PC-3 (cell line): Measurements from ENCODE around the gene DDX19B. TPM values are rescaled to one million over a fixed set of nuclear protein-coding genes. Genes with fewer than 3 reads are reported as not detected.

Experiments used
- ATAC-seq: fragments of 200-7000 bp; cut with Tn5 transposase; 2 replicates; pipeline ENCODE4 v1.9.1; 2020; ENCODE audit warnings: mild to moderate bottlenecking, moderate library complexity
- BruUV-seq: library from RNA; stranded (reverse); fragments of 400-500 nt; replicated peaks from 2 replicates; lab custom pipeline; 2021; lab: Mats Ljungman, UMichigan
- CTCF ChIA-PET: fragments of 300-600 bp; sonication (Branson Sonifier 250); formaldehyde crosslinking; loops from one replicate; lab custom pipeline; 2022; ENCODE audit warnings: antibody characterized with exemption; lab: Charles Lee
- POLR2A ChIA-PET: fragments of 300-600 bp; sonication (Branson Sonifier 250); formaldehyde crosslinking; loops from one replicate; lab custom pipeline; 2022; ENCODE audit warnings: antibody characterized with exemption; ENCODE audit not compliant: unreplicated experiment; lab: Charles Lee
- DNase-seq: peaks from one replicate; pipeline ENCODE4 v3.0.0-alpha.2; 2015
- H2AFZ ChIP-seq: fragments of 300-600 bp; sonication (generic); 2 replicates; pipeline ENCODE4 v1.6.0; 2016; ENCODE audit warnings: antibody characterized with exemption, low read length
- H3F3A ChIP-seq: fragments of 300-600 bp; sonication (generic); one replicate; pipeline ENCODE4 v1.6.0; 2017; ENCODE audit warnings: antibody characterized with exemption, low read length, control low read depth, mild to moderate bottlenecking; ENCODE audit not compliant: unreplicated experiment
- H3K27ac ChIP-seq: fragments of 300-600 bp; sonication (generic); 2 replicates; pipeline ENCODE4 v1.5.1; 2016; ENCODE audit warnings: mild to moderate bottlenecking, low read length
- H3K27me3 ChIP-seq: fragments of 300-600 bp; sonication (generic); 2 replicates; pipeline ENCODE4 v1.6.1; 2016; ENCODE audit warnings: low read length, mixed read lengths
- H3K36me3 ChIP-seq: fragments of 300-600 bp; sonication (generic); 2 replicates; pipeline ENCODE4 v1.6.1; 2016; ENCODE audit warnings: low read depth, mixed run types, low read length, mixed read lengths
- H3K4me1 ChIP-seq: fragments of 300-600 bp; sonication (generic); 2 replicates; pipeline ENCODE4 v1.5.1; 2016; ENCODE audit warnings: low read length; ENCODE audit not compliant: insufficient read depth
- H3K4me2 ChIP-seq: fragments of 300-600 bp; sonication (generic); 2 replicates; pipeline ENCODE4 v1.6.0; 2016; ENCODE audit warnings: low read length
- H3K4me3 ChIP-seq: fragments of 300-600 bp; sonication (generic); 2 replicates; pipeline ENCODE4 v1.5.1; 2016; ENCODE audit warnings: mild to moderate bottlenecking, low read length, mixed read lengths
- H3K79me2 ChIP-seq: fragments of 300-600 bp; sonication (generic); 2 replicates; pipeline ENCODE4 v1.6.1; 2017; ENCODE audit warnings: low read length, mixed read lengths
- H3K9ac ChIP-seq: fragments of 300-600 bp; sonication (generic); 2 replicates; pipeline ENCODE4 v1.6.0; 2016; ENCODE audit warnings: mild to moderate bottlenecking, low read length
- H3K9me2 ChIP-seq: fragments of 300-600 bp; sonication (generic); replicated peaks from 2 replicates; pipeline ENCODE4 v1.6.1; 2016; ENCODE audit warnings: mixed run types, low read length, mixed read lengths
- H3K9me3 ChIP-seq: fragments of 300-600 bp; sonication (generic); 2 replicates; pipeline ENCODE4 v1.6.1; 2016; ENCODE audit warnings: low read length, mixed read lengths
- H4K20me1 ChIP-seq: fragments of 300-600 bp; sonication (generic); 2 replicates; pipeline ENCODE4 v1.6.1; 2016; ENCODE audit warnings: low read length, mixed read lengths
- EZH2 ChIP-seq: fragments of 300-600 bp; sonication (generic); IDR thresholded peaks from one replicate; pipeline ENCODE4 v1.6.1; 2017; ENCODE audit warnings: antibody characterized with exemption, mild to moderate bottlenecking, low read length; ENCODE audit not compliant: unreplicated experiment
- EZH2phosphoT487 ChIP-seq: fragments of 300-600 bp; sonication (generic); IDR thresholded peaks from 2 replicates; pipeline ENCODE4 v1.6.1; 2018; ENCODE audit warnings: mild to moderate bottlenecking, antibody characterized with exemption, low read length, borderline replicate concordance
- intact Hi-C: fragments of 100-400 bp; cut with micrococcal nuclease; formaldehyde crosslinking; loops from 2 replicates; pipeline ENCODE4 v1.9.0; 2023
- total RNA-seq: library from RNA; depleted of rRNA; stranded (reverse); fragments of >200 nt; gene quantifications from 2 replicates; pipeline ENCODE4 v1.2.3, GENCODE V29; 2014
- TF ChIP-seq, protein P1 (sequence below): fragments of 300-600 bp; sonication (generic); conservative IDR thresholded peaks from 2 replicates; pipeline ENCODE4 v1.5.1; 2017; ENCODE audit warnings: antibody characterized with exemption, low read depth, mild to moderate bottlenecking, low read length

The DDX19B gene
- total RNA-seq, 1 experiment from 2014 or later, result 21.5 TPM

DNA sequence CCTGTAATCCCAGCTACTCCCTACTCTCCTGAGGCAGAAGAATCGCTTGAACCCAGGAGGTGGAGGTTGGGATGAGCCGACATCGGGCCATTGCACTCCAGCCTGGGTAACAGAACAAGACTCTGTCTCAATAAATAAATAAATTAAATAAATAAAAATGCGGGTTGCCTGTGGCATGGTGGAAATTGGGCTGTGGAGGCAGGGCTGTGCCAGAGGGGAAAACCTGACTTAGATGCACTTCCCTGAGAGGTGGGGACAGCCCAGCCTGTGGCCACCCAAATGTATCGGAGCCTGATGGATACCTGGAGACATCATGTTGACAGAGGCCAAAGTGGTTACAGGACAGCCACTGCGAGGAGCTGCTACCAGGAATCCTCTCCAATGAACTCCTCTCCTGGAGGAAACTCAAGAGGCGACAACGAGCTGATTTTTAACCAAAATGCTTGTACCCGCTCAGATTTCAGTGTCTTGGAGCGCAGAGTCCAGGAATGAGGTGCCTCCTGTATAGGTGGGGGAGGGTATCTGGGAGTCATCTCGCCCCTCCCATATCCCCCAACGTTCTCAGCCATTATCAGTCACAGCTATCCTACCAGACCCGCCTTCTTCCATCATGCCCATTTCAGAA lies 80.0 kb downstream of the DDX19B start:
- no peaks in the 10 kb centered on the region for H3K27me3 ChIP-seq
- BruUV-seq, result no TSS peak
- H4K20me1 ChIP-seq, result no peaks in the 10 kb centered on the region
- POLR2A ChIA-PET, result no interaction called here
- no peak for TF ChIP-seq EZH2phosphoT487
- TF ChIP-seq, protein P1, sequence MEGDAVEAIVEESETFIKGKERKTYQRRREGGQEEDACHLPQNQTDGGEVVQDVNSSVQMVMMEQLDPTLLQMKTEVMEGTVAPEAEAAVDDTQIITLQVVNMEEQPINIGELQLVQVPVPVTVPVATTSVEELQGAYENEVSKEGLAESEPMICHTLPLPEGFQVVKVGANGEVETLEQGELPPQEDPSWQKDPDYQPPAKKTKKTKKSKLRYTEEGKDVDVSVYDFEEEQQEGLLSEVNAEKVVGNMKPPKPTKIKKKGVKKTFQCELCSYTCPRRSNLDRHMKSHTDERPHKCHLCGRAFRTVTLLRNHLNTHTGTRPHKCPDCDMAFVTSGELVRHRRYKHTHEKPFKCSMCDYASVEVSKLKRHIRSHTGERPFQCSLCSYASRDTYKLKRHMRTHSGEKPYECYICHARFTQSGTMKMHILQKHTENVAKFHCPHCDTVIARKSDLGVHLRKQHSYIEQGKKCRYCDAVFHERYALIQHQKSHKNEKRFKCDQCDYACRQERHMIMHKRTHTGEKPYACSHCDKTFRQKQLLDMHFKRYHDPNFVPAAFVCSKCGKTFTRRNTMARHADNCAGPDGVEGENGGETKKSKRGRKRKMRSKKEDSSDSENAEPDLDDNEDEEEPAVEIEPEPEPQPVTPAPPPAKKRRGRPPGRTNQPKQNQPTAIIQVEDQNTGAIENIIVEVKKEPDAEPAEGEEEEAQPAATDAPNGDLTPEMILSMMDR, result no peak
- H2AFZ ChIP-seq, result no peak overlapping the region
- DNase-seq (no peak), ATAC-seq (no peak)
- no peak overlapping the region for H3K4me3 ChIP-seq
- no peaks in the 10 kb centered on the region for H3F3A ChIP-seq
- peaks cover 7% of the 10 kb centered on the region; the same call in 1 of the 2 replicates for H3K4me1 ChIP-seq
- H3K36me3 ChIP-seq, result 0 out of 2 replicates have a peak, but pooled peaks cover 3% of the 10 kb centered on the region
- peak overlapping the region; percentile 98; the same call in 1 of the 2 replicates for H3K4me2 ChIP-seq
- H3K9ac ChIP-seq, result no peak overlapping the region
- H3K27ac ChIP-seq, result no peak overlapping the region
- CTCF ChIA-PET, result no interaction called here
- no peaks in the 10 kb centered on the region for H3K9me3 ChIP-seq
- intact Hi-C loops, result no loop called here
- H3K9me2 ChIP-seq, result no peaks in the 10 kb centered on the region
- H3K79me2 ChIP-seq, result peaks cover 22% of the 10 kb centered on the region

DNA sequence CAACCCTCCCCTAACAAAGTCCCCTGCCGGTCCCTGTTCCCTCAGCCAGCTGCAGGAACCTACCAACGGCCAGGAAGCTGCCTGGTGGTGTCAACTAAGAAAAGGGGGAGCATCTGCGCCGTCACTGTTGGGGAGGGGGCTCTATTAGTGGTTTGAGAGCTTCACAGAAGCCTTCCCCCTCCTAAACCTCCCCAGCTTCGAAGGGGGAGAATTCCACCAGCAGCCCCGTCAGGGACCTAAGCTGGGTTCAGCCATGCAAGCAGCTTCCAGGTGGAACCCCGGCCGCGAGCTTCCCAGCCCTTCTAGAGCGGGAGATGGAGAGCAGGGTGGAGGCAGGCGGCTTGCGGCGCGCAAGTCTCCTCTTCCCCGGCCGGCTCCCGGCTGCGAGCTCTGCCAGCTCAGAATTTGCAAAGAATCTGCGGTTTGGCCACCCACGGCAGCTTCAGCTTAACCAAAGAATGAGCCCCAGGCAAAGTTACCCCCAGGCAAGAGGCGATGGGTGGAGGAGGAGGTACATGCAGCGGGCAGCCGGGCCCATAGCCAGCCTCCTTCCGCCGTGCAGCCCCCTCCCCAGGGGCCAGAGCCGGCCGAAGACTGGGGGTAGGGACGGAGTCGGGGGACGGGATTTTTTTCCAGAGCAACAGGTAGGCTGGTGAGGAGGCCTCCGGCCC lies 81.4 kb downstream of the DDX19B start:
- Histone ChIP-seq H4K20me1 (no peaks in the 10 kb centered on the region), H3K9me3 (no peaks in the 10 kb centered on the region), H3K79me2 (peaks cover 22% of the 10 kb centered on the region), H3K9ac (peak overlapping the region; percentile 94), H3K4me1 (peaks cover 7% of the 10 kb centered on the region; the same call in 1 of the 2 replicates), H3K27me3 (no peaks in the 10 kb centered on the region), H3K36me3 (0 out of 2 replicates have a peak, but pooled peaks cover 3% of the 10 kb centered on the region), H2AFZ (peak overlapping the region; percentile 78), H3K9me2 (no peaks in the 10 kb centered on the region), H3K4me3 (peak overlapping the region; percentile 94), H3K4me2 (peak overlapping the region; percentile 98), H3K27ac (peak overlapping the region; percentile 88), H3F3A (no peaks in the 10 kb centered on the region)
- BruUV-seq, result no TSS peak
- TF ChIP-seq EZH2, result no peak
- TF ChIP-seq, protein P1, result no peak
- TF ChIP-seq EZH2phosphoT487, result no peak
- ATAC-seq (peak; percentile 41), DNase-seq (peak; percentile 81)
- CTCF ChIA-PET, result interaction anchor here (1.1 to 1.3 kb wide), 2 partner anchors 48 to 90 kb away, joined by 3 to 6 read pairs; no protein-coding TSS in a partner anchor
- POLR2A ChIA-PET, result interaction anchor here (0.5 to 1.1 kb wide), 4 partner anchors 19 to 335 kb away, joined by 3 to 6 read pairs (median 4); no protein-coding TSS in a partner anchor
- intact Hi-C loops, result loop anchor here (2.0 kb wide), 1 partner anchor 58 kb away; the partner anchor contains the start of gene ST3GAL2
